Immature natural killer cell (primary cell): ENCODE data around the gene CYGB. TPM values are rescaled to one million over a fixed set of nuclear protein-coding genes. Genes with fewer than 3 reads are reported as not detected.
A peak's percentile ranks its signal among the peaks of the same experiment; 100 is the strongest.

ENCODE experiments used
- DNase-seq, 3 donors: peaks; one replicate each; pipeline ENCODE4 v3.0.0; 2022; ENCODE audit warnings: mixed read lengths in 1 of 3
- H3K27ac Mint-ChIP-seq, 6 donors: one replicate each; pipeline ENCODE4 v1.8.0; 2020; ENCODE audit warnings: mixed read lengths in 6 of 6, mild to moderate bottlenecking in 5 of 6, inconsistent platforms in 4 of 6, moderate library complexity in 3 of 6
- H3K27me3 Mint-ChIP-seq, 3 donors: one replicate each; pipeline ENCODE4 v1.8.0; 2020 to 2021; ENCODE audit warnings: low read depth in 3 of 3, mild to moderate bottlenecking in 3 of 3, mixed read lengths in 3 of 3, moderate library complexity in 3 of 3, inconsistent platforms in 1 of 3
- H3K36me3 Mint-ChIP-seq, 3 donors: one replicate each; pipeline ENCODE4 v1.8.0; 2020; ENCODE audit warnings: mixed read lengths in 3 of 3, inconsistent platforms in 2 of 3, mild to moderate bottlenecking in 2 of 3
- H3K4me1 Mint-ChIP-seq, 2 donors: one replicate each; pipeline ENCODE4 v1.8.0; 2020; ENCODE audit warnings: inconsistent platforms in 2 of 2, mild to moderate bottlenecking in 2 of 2, mixed read lengths in 2 of 2, moderate library complexity in 1 of 2
- H3K4me3 Mint-ChIP-seq, 5 donors: one replicate each; pipeline ENCODE4 v1.8.0; 2020; ENCODE audit warnings: mild to moderate bottlenecking in 5 of 5, mixed read lengths in 5 of 5, inconsistent platforms in 3 of 5, moderate library complexity in 3 of 5
- H3K9me3 Mint-ChIP-seq, 6 donors: one replicate each; pipeline ENCODE4 v1.8.0; 2020; ENCODE audit warnings: mild to moderate bottlenecking in 6 of 6, mixed read lengths in 6 of 6, inconsistent platforms in 4 of 6, moderate library complexity in 3 of 6
- polyA plus RNA-seq, 3 donors: library from polyadenylated mRNA; unstranded; fragments of 300-500 nt; fragmentation: Illumina TruSeq; gene quantifications; one replicate each; pipeline ENCODE4 v1.2.3, GENCODE V29; 2021

Gene CYGB
- polyA plus RNA-seq, 3 donors from 2014 or later = 0.09 to 0.41 TPM; not detected in 1

GRCh38 chr17:76543826-76544545, 6.5 kb upstream of the CYGB start:
- H3K4me3 Mint-ChIP-seq = peak overlapping the region in 4 of 5 donors; percentile 38 to 64 (median 52)
- H3K36me3 Mint-ChIP-seq = no peaks in the 10 kb centered on the region
- no peak for DNase-seq
- H3K27me3 Mint-ChIP-seq = peaks cover 3 to 9% (median 9%) of the 10 kb centered on the region in 3 donors
- no peaks in the 10 kb centered on the region for H3K9me3 Mint-ChIP-seq
- peak overlapping the region in 4 of 6 donors; percentile 25 to 83 (median 57) for H3K27ac Mint-ChIP-seq
- H3K4me1 Mint-ChIP-seq = peaks cover 13 to 24% of the 10 kb centered on the region in 2 donors

GRCh38 chr17:76543482-76543825, 5.9 kb upstream of the CYGB start:
- Mint-ChIP-seq H3K27me3 (peaks cover 8 to 14% (median 10%) of the 10 kb centered on the region in 3 donors), H3K4me1 (peaks cover 16 to 24% of the 10 kb centered on the region in 2 donors), H3K9me3 (no peaks in the 10 kb centered on the region), H3K4me3 (peak overlapping the region in 4 of 5 donors; percentile 4 to 64 (median 52)), H3K36me3 (no peaks in the 10 kb centered on the region), H3K27ac (peak overlapping the region in 3 of 6 donors; percentile 25 to 63 (median 51))
- peak in 2 of 3 donors; percentile 39 to 44 for DNase-seq

- Mint-ChIP-seq H3K36me3 (no peaks in the 10 kb centered on the region), H3K9me3 (no peaks in the 10 kb centered on the region), H3K4me3 (no peak overlapping the region), H3K27me3 (peaks cover 8 to 16% (median 11%) of the 10 kb centered on the region in 3 donors), H3K27ac (no peak overlapping the region), H3K4me1 (peaks cover 16 to 24% of the 10 kb centered on the region in 2 donors)
- DNase-seq = no peak
These were observed 5.5 kb upstream of the CYGB start for GRCh38 chr17:76542984-76543383.

GRCh38 chr17:76542566-76542971, 5.1 kb upstream of the CYGB start:
- Mint-ChIP-seq H3K9me3 (no peaks in the 10 kb centered on the region), H3K36me3 (no peaks in the 10 kb centered on the region), H3K4me3 (no peak overlapping the region), H3K4me1 (peaks cover 16 to 24% of the 10 kb centered on the region in 2 donors), H3K27ac (peak overlapping the region in 1 of 6 donors; percentile 50), H3K27me3 (peaks cover 8 to 16% (median 11%) of the 10 kb centered on the region in 3 donors)
- DNase-seq = no peak

GRCh38 chr17:76541739-76542454, 4.4 kb upstream of the CYGB start:
- Mint-ChIP-seq H3K4me3 (peak overlapping the region in 1 of 5 donors; percentile 42), H3K4me1 (peaks cover 16 to 24% of the 10 kb centered on the region in 2 donors), H3K27me3 (peaks cover 8 to 16% (median 12%) of the 10 kb centered on the region in 3 donors), H3K27ac (peak overlapping the region in 1 of 6 donors; percentile 3), H3K36me3 (no peaks in the 10 kb centered on the region), H3K9me3 (no peaks in the 10 kb centered on the region)
- DNase-seq = no peak

GRCh38 chr17:76540381-76541300, 3.1 kb upstream of the CYGB start:
- Mint-ChIP-seq H3K27ac (peak overlapping the region in 1 of 6 donors; percentile 40), H3K36me3 (no peaks in the 10 kb centered on the region), H3K4me3 (no peak overlapping the region), H3K9me3 (no peaks in the 10 kb centered on the region), H3K4me1 (peaks cover 15 to 24% of the 10 kb centered on the region in 2 donors), H3K27me3 (peaks cover 8 to 20% (median 16%) of the 10 kb centered on the region in 3 donors)
- DNase-seq = no peak

- no peaks in the 10 kb centered on the region for H3K9me3 Mint-ChIP-seq
- H3K4me3 Mint-ChIP-seq = peak within 1 kb of the TSS in 3 of 5 donors; percentile 9 to 51 (median 33)
- peaks cover 15 to 24% of the 10 kb centered on the region in 2 donors for H3K4me1 Mint-ChIP-seq
- no peak for DNase-seq
- H3K27ac Mint-ChIP-seq = no peak within 1 kb of the TSS
- peaks cover 8 to 20% (median 14%) of the 10 kb centered on the region in 3 donors for H3K27me3 Mint-ChIP-seq
- H3K36me3 Mint-ChIP-seq = no peaks in the 10 kb centered on the region
These were observed 2.2 kb upstream of the CYGB start, which contains the start of gene PRCD for GRCh38 chr17:76539631-76540271. Gene PRCD, plus strand, starts transcription at chr17:76540044. Its CDS starts 98 bp downstream, at chr17:76540142.

- peaks cover 14 to 17% of the 10 kb centered on the region in 2 donors for H3K4me1 Mint-ChIP-seq
- H3K4me3 Mint-ChIP-seq = peak overlapping the region in 3 of 5 donors; percentile 9 to 51 (median 33)
- H3K27me3 Mint-ChIP-seq = peaks cover 8 to 19% (median 14%) of the 10 kb centered on the region in 3 donors
- H3K9me3 Mint-ChIP-seq = no peaks in the 10 kb centered on the region
- H3K36me3 Mint-ChIP-seq = no peaks in the 10 kb centered on the region
- no peak for DNase-seq
- H3K27ac Mint-ChIP-seq = no peak overlapping the region
These were observed 1.5 kb upstream of the CYGB start for GRCh38 chr17:76538941-76539570.

GRCh38 chr17:76538281-76538931, 897 bp upstream of the CYGB start:
- Mint-ChIP-seq H3K36me3 (no peaks in the 10 kb centered on the region), H3K27ac (no peak overlapping the region), H3K4me1 (peaks cover 8 to 11% of the 10 kb centered on the region in 2 donors), H3K27me3 (peaks cover 8 to 19% (median 14%) of the 10 kb centered on the region in 3 donors), H3K4me3 (peak overlapping the region in 2 of 5 donors; percentile 39 to 51), H3K9me3 (no peaks in the 10 kb centered on the region)
- no peak for DNase-seq

GRCh38 chr17:76537288-76537577, 276 bp downstream of the CYGB start:
- Mint-ChIP-seq H3K36me3 (no peaks in the 10 kb centered on the region), H3K27ac (no peak overlapping the region), H3K4me1 (peaks cover 6 to 7% of the 10 kb centered on the region in 2 donors), H3K4me3 (peak overlapping the region in 1 of 5 donors; percentile 13), H3K27me3 (peaks cover 9 to 19% (median 14%) of the 10 kb centered on the region in 3 donors), H3K9me3 (no peaks in the 10 kb centered on the region)
- no peak for DNase-seq

GRCh38 chr17:76536511-76537287, 810 bp downstream of the CYGB start:
- no peaks in the 10 kb centered on the region for H3K9me3 Mint-ChIP-seq
- peak overlapping the region in 2 of 5 donors; percentile 14 to 41 for H3K4me3 Mint-ChIP-seq
- H3K36me3 Mint-ChIP-seq = no peaks in the 10 kb centered on the region
- DNase-seq = no peak
- H3K27ac Mint-ChIP-seq = no peak overlapping the region
- H3K4me1 Mint-ChIP-seq = peaks cover 10 to 12% of the 10 kb centered on the region in 2 donors
- peaks cover 9 to 19% (median 12%) of the 10 kb centered on the region in 3 donors for H3K27me3 Mint-ChIP-seq
